Left ventricle myocardium superior (tissue), 1 donor: ENCODE measurements around the gene GDF15. TPM values are rescaled to one million over a fixed set of nuclear protein-coding genes. Genes with fewer than 3 reads are reported as not detected.
"Not testable (repeated sequence)": the region's sequence is repeated elsewhere in the genome, so short reads cannot be mapped to it uniquely, and the experiment has no call there.

Experiments used
- ATAC-seq: fragments of 200-7000 bp; cut with Tn5 transposase; one replicate; pipeline ENCODE4 v1.9.1; 2020; ENCODE audit warnings: mild to moderate bottlenecking, moderate library complexity
- DNase-seq: peaks from one replicate; pipeline ENCODE4 v3.0.0-alpha.2; 2020
- intact Hi-C: fragments of 100-400 bp; cut with micrococcal nuclease; formaldehyde crosslinking; loops from one replicate; pipeline ENCODE4 v1.11.0; 2022
- total RNA-seq: library from RNA; stranded (reverse); fragmentation: NEBNext Ultra II Directional; extraction: Animal tissue kit (Norgen Biotek cat#: 25700); gene quantifications from one replicate; pipeline ENCODE4 v1.2.1, GENCODE V29; 2021
- donor health status: DM: no; HTN: yes; CAD: no; lungs with severe emphysema.

The GDF15 gene
- total RNA-seq, 1 donor from 2014 or later: 0.27 TPM

GRCh38 chr19:18362934-18363542 is 22.9 kb upstream of the GDF15 start:
- no peak for ATAC-seq
- DNase-seq: no peak
- intact Hi-C loops: no loop called here

GRCh38 chr19:18363787-18364186 is 22.2 kb upstream of the GDF15 start:
- ATAC-seq: no peak

GRCh38 chr19:18364277-18364825 is 21.6 kb upstream of the GDF15 start:
- ATAC-seq: peak; percentile 7
- DNase-seq, intact Hi-C loops: not testable (repeated sequence)

More at GRCh38 chr19:18363787-18364186, 22.2 kb upstream of the GDF15 start:
- no peak for DNase-seq
- intact Hi-C loops: no loop called here

GRCh38 chr19:18364826-18365528 is 21.0 kb upstream of the GDF15 start:
- DNase-seq: peak; percentile 51
- intact Hi-C loops: no loop called here
- peak; percentile 77 for ATAC-seq

GRCh38 chr19:18366021-18366435 is 19.9 kb upstream of the GDF15 start:
- no peak for DNase-seq
- intact Hi-C loops: no loop called here
- no peak for ATAC-seq

- DNase-seq: no peak
- intact Hi-C loops: no loop called here
- no peak for ATAC-seq
Observed at GRCh38 chr19:18368504-18369222, 17.3 kb upstream of the GDF15 start.

GRCh38 chr19:18373407-18373891 is 12.5 kb upstream of the GDF15 start:
- intact Hi-C loops: no loop called here

GRCh38 chr19:18373892-18374629 is 11.9 kb upstream of the GDF15 start:
- ATAC-seq (peak; percentile 94), DNase-seq (peak; percentile 91)
- intact Hi-C loops: no loop called here

More at GRCh38 chr19:18373407-18373891, 12.5 kb upstream of the GDF15 start:
- DNase-seq (no peak), ATAC-seq (no peak)

- intact Hi-C loops: no loop called here
- DNase-seq: no peak
- no peak for ATAC-seq
Observed at GRCh38 chr19:18377026-18377425, 8.9 kb upstream of the GDF15 start.

- DNase-seq (peak; percentile 89), ATAC-seq (peak; percentile 92)
- intact Hi-C loops: no loop called here
Observed at GRCh38 chr19:18379803-18380747, 5.9 kb upstream of the GDF15 start.

GRCh38 chr19:18380843-18381242 is 5.1 kb upstream of the GDF15 start:
- ATAC-seq: no peak
- DNase-seq: no peak
- intact Hi-C loops: no loop called here

- DNase-seq, ATAC-seq, intact Hi-C loops: not testable (repeated sequence)
Observed at GRCh38 chr19:18383622-18384021, 2.3 kb upstream of the GDF15 start.

GRCh38 chr19:18384775-18385174 is 1.2 kb upstream of the GDF15 start:
- DNase-seq: no peak
- ATAC-seq: no peak
- intact Hi-C loops: no loop called here

GRCh38 chr19:18385359-18385674 is 641 bp upstream of the GDF15 start:
- intact Hi-C loops: no loop called here
- no peak for DNase-seq
- no peak for ATAC-seq

- ATAC-seq: no peak
- DNase-seq: no peak
Observed at GRCh38 chr19:18386543-18387271, 749 bp downstream of the GDF15 start.

GRCh38 chr19:18388100-18388959 is 2.4 kb downstream of the GDF15 start:
- intact Hi-C loops: no loop called here
- ATAC-seq (peak; percentile 88), DNase-seq (peak; percentile 91)

More at GRCh38 chr19:18386543-18387271, 749 bp downstream of the GDF15 start:
- intact Hi-C loops: no loop called here
